Fibroblast of villous mesenchyme (primary cell): Measurements from ENCODE around the gene DNAJC5. TPM values are rescaled to one million over a fixed set of nuclear protein-coding genes. Genes with fewer than 3 reads are reported as not detected.

ENCODE experiments used
- DNase-seq: peaks from one replicate; pipeline ENCODE4 v3.0.0-alpha.2; 2010; ENCODE audit warnings: low read depth
- H3K4me3 ChIP-seq: 2 replicates; pipeline ENCODE4 v1.5.1; 2011; ENCODE audit warnings: low read depth, mild to moderate bottlenecking, low read length
- total RNA-seq: library from RNA; depleted of rRNA; stranded (reverse); fragments of >200 nt; gene quantifications from 2 replicates; pipeline ENCODE4 v1.2.3, GENCODE V29; 2012
- TF ChIP-seq, protein P1 (sequence below): IDR thresholded peaks from 2 replicates; pipeline ENCODE4 v1.5.1; 2012; ENCODE audit warnings: low read depth, mild to moderate bottlenecking, low read length; ENCODE audit not compliant: insufficient read depth

Gene DNAJC5
- total RNA-seq, 1 donor: 61.7 TPM

DNA sequence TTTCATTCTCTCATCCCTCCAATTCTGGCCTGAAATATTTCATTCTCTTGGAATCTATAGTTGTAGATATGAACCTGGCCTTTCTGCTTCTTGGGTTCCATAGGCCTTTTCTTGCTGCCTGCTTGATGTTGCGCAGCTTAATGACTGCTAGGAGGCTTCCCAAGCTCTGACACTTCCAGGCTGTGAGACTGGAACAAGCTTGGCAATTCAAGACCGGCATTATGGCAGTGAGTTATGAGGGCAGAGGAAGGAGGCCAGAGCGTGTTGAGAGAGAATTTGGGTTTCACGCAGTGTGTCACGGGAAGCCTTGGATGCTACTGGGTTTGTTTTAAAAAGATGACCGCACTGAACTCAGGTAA is 948 bp upstream of the DNAJC5 start:
- TF ChIP-seq, protein P1, sequence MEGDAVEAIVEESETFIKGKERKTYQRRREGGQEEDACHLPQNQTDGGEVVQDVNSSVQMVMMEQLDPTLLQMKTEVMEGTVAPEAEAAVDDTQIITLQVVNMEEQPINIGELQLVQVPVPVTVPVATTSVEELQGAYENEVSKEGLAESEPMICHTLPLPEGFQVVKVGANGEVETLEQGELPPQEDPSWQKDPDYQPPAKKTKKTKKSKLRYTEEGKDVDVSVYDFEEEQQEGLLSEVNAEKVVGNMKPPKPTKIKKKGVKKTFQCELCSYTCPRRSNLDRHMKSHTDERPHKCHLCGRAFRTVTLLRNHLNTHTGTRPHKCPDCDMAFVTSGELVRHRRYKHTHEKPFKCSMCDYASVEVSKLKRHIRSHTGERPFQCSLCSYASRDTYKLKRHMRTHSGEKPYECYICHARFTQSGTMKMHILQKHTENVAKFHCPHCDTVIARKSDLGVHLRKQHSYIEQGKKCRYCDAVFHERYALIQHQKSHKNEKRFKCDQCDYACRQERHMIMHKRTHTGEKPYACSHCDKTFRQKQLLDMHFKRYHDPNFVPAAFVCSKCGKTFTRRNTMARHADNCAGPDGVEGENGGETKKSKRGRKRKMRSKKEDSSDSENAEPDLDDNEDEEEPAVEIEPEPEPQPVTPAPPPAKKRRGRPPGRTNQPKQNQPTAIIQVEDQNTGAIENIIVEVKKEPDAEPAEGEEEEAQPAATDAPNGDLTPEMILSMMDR: no peak
- peak overlapping the region; percentile 70 for H3K4me3 ChIP-seq
- peak; percentile 12 for DNase-seq

DNA sequence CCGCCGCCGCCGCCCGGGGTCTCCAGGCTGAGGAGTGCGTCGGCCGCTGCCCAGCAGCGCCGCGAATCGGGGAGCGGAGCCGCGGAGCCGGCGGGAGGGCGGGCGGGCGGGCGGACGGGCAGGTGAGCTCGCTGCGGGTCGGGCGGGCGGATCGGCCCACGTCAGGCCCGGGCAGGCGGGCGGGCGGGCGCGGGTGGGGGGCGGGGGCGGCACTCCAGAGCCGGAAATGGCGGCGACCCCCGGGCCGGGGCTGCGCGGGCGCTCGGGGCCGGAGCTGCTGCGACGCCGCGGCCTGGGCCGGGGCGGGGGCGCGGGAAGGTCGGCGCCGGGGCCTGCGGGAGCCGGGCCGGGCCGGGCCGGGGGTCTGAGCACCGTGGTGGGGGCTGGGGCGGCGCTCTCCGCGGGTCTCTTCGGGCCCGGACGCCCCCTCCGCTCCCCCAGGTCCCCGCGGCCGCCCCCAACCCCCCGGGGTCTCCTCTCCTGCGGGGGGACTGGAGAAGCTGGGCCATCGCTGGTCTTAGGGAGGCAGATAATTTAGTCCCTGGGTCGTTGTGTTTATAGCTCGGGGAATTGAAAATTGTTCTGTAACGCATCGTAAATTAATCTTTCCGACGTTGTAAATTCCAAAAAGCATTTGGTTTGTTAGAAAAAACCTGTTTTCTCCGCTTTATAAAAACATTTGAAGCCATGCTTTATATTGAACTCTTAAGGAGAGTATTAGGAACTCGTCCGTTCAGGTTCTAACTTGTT is 451 bp downstream of the DNAJC5 start:
- peak overlapping the region; percentile 70 for H3K4me3 ChIP-seq
- DNase-seq: no peak
- TF ChIP-seq, protein P1: no peak

DNA sequence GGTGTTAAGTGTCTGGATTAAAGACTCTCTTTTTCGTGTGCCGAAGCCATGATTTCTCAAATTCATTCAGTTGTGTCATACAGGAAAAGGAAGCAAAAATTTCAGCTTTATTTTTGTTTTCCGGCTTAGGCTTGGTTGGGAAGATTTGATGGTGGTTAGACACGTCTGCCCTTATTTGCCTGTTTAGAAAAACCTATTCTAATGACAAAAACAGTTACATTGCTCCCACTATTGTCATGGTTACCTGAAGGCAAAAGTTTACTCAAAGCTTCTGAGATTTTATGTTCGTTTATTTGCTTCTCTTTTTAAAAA is 982 bp downstream of the DNAJC5 start:
- TF ChIP-seq, protein P1: no peak
- H3K4me3 ChIP-seq: peak overlapping the region; percentile 70
- peak; percentile 25 for DNase-seq

DNA sequence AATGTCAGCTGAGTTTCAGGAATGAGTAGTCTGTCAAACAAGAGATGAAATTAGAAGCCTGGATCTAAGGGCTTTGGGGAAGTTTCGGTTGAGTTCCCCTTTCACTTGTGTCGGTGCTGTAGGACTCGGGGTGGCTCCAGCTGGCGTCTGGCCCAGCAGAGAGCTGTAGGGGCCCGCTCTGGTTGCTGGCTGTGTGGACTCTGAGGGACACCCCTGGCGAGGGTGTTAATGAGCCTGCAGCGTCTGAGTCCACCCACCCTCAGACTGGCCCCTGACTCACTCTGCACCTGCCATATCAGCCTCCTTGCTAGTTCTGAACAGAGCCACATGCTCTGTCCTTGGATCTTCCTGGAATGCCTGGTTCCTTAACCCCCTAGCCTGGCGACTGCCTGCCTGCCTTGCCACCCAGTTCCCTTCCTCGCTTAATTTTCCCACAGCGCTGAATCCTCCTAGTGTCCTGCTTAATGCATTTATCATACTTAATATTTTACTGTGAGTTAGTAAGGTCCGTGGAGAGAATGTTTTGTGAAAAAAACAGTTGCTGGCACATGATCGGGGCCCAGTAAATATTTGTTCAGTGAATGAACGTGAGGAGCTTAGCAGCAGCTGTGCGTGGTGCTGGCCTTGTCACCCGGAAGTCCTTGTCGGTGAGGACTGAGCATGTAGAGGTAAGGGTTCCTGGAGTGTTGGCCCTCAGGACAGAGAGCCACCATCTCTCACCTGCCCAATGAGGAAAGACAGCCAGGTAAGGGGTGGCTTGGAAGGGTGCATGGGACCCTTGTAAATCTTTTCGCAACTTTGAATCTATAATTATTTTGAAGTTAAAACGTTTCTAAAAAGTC is 1.6 kb downstream of the DNAJC5 start:
- H3K4me3 ChIP-seq: peak overlapping the region; percentile 70
- TF ChIP-seq, protein P1: no peak
- peak; percentile 46 for DNase-seq

DNA sequence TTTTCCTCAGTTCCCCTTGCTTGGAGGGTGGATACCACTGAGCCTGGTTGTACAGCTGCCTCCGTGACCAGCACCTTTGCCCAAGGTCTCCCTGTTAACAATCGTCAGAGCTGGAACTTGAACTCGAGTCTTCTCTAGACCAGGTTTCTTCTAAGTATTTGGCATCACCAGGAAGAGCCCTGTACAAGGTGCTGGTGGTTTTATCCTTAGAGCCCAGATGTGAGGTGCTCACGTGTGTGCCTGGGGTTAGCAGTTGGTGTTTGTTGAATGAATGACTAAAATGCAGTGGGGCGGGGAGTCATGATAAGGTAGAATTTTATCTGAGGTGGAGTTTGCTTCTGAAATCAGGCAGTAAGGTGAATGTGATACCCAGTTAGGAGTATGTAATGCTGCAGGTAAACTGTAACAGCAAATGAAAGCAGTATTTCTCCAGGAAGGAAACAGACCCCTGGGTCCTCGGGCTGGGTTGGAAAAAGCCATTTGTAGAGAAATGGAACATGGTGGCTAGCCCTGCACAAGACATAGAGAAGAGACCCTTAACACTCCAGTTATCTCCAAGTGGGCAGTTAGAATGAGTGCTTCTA is 3.1 kb downstream of the DNAJC5 start:
- DNase-seq: no peak
- TF ChIP-seq, protein P1: no peak
- H3K4me3 ChIP-seq: no peak overlapping the region

DNA sequence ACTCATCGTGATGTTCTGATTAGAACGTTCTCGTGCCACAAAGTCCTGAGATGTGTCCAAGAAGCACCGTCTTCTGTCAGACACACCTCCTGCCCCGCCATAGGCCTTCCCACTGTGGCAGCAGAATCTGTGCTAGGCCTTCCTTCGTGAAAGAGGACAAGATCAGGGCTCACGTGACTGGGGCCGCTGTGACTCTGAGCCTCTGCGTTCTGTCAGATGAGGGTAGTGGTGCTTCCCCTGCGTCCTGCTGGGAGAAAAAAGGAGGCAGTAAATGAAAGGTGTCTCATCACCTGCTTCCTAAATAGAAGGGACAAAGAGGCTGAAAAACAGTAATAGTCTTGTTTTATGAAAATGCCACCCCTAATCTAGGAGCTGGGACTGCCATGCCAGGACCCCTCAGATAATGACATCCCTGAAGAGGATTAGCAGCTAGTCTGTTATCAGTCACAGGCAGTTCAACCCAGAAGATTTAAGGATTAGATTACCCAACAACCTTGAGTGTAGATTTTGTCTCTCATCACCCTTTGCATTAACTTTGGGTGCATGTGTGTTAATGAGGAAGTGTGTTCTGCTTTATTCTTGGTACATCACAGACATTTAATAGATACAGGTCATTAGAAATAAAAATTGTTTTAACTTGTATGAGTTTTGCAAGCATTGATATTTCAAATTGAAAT is 4.1 kb downstream of the DNAJC5 start:
- TF ChIP-seq, protein P1: no peak
- H3K4me3 ChIP-seq: no peak overlapping the region
- no peak for DNase-seq
